Retinal pigment epithelial cell (primary cell): ENCODE data around the gene TBC1D4.

ENCODE experiments used
- DNase-seq: peaks from one replicate; pipeline ENCODE4 v3.0.0-alpha.2; 2010; ENCODE audit warnings: low read depth
- H3K4me3 ChIP-seq: 2 replicates; pipeline ENCODE4 v1.5.1; 2011; ENCODE audit warnings: mild to moderate bottlenecking, low read length, control low read depth, moderate library complexity
- TF ChIP-seq, protein P1 (sequence below): conservative IDR thresholded peaks from 2 replicates; pipeline ENCODE4 v1.5.1; 2011; ENCODE audit warnings: low read depth, low read length, control low read depth, inconsistent platforms

Gene TBC1D4

DNA sequence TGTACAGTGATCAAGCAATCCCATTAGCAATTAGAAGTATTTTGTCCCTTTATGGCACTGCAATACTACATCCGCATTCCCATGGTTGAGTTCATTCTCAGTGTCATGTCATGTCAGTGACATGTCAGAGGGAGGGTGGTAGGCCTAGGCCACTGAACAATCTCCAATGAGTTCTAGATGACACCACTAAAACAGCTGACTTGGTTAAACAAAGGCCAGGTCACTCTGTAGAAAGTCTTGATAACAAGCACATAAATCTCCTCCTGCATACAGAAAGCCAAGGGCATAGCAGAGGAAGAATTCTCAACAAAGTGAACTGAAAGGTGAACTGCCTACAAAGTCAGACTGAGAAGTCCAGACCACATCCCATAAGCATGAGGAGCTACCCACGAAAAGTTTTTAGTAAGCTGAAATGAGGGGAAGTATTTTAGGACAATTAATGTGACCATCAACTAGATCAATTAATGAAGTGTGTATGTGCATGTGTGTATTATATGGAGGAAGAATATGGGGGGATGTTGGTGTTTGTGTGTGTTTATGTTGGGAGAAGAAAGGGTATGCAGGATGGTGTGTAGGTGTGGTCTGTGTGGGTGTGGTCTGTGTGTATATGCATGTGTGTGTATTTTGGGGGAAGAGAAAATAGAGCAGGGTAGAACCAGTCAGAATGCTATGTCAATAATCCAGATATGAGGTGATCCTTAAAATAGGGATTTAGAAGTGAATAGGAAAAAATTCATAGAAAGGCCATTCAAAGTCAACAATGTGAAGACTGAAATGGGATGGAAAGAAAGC lies 67.7 kb downstream of the TBC1D4 start:
- TF ChIP-seq, protein P1, sequence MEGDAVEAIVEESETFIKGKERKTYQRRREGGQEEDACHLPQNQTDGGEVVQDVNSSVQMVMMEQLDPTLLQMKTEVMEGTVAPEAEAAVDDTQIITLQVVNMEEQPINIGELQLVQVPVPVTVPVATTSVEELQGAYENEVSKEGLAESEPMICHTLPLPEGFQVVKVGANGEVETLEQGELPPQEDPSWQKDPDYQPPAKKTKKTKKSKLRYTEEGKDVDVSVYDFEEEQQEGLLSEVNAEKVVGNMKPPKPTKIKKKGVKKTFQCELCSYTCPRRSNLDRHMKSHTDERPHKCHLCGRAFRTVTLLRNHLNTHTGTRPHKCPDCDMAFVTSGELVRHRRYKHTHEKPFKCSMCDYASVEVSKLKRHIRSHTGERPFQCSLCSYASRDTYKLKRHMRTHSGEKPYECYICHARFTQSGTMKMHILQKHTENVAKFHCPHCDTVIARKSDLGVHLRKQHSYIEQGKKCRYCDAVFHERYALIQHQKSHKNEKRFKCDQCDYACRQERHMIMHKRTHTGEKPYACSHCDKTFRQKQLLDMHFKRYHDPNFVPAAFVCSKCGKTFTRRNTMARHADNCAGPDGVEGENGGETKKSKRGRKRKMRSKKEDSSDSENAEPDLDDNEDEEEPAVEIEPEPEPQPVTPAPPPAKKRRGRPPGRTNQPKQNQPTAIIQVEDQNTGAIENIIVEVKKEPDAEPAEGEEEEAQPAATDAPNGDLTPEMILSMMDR = no peak
- DNase-seq = no peak

DNA sequence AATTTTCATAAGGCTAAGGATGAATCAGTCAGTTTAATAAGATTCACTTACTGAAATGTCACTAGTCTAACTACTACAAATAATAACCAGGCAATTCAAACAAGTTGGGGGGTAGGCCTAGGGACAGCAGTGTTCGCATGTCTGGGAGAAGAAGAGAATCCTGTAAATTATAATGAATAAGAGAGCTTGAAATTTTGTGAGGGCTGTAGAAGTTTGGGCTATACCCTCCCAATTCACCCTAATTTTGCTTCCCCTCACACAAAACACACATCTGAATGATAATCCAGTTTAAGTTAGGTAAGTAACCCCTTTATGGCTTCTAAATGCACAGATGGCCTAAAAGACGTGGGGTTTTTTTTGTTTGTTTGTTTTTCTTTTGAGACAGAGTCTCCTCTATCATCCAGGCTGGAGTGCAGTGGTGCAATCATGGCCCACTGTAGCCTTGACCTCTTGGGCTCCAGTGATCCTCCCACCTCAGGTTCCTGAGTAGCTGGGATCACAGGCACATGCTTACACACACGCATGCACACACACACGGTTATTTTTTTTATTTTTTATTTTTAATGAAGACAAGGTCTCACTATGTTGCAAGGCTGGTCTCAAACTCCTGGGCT lies 69.9 kb downstream of the TBC1D4 start:
- no peak for DNase-seq
- H3K4me3 ChIP-seq = no peak overlapping the region
- TF ChIP-seq, protein P1 = no peak

More for the DNA sequence above, 67.7 kb downstream of the TBC1D4 start:
- H3K4me3 ChIP-seq = no peak overlapping the region

DNA sequence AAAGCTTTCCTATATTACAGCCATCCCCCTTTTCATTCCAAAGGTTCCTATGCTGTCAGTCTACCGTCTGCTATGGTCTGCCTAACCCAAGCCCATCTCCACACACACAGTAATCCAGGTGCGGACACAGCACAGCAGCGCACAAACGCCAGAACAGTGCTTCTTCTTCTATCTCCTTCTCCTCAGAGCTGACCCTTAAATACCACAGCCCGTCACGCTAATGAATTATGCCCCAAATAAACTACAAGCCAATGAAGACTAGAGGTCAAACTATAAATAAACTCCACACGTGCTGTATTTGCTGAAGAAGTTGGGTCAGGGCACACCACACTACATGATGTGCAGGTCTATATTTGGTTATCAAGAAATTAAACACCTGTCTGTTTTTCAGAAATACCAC lies 71.8 kb downstream of the TBC1D4 start:
- no peak for DNase-seq
- TF ChIP-seq, protein P1 = no peak
- no peak overlapping the region for H3K4me3 ChIP-seq

DNA sequence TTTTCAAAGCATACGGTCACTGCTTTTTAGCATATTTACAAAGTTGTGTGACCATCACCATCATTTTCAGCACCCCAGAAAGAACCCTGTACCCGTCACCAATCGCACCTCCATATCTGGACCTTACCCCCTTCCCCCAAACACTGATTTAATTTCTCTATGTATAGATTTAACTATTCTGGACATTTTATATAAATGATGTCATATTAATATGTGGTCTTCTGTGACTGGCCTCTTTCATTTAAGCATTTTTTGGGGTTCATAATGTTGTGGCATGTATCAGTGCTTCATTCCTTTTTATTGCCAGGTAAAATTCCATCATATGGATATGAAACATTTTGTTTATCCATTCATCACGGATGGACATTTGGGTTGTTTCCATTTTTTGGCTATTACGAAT lies 74.0 kb downstream of the TBC1D4 start:
- TF ChIP-seq, protein P1 = no peak
- H3K4me3 ChIP-seq = no peak overlapping the region
- DNase-seq = no peak

DNA sequence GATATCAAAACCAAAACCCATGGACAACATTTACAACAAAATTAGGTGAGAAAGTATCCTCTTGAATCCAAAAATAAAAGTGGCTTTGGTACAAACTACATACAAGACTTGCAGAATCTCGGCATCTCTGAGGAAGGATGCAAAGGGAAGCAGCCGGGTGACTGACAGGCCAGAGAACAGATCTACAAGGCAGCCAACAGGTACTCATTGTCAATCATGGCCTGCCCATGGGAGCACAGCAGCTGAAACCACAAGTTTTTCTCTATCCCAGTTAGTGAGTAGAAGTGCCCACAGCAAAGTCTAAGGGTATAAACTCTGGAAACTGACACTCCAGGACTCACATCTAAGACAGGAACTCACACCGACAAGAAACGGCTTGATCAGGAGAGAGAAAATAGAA lies 74.5 kb downstream of the TBC1D4 start:
- no peak overlapping the region for H3K4me3 ChIP-seq
- DNase-seq = no peak
- TF ChIP-seq, protein P1 = no peak

DNA sequence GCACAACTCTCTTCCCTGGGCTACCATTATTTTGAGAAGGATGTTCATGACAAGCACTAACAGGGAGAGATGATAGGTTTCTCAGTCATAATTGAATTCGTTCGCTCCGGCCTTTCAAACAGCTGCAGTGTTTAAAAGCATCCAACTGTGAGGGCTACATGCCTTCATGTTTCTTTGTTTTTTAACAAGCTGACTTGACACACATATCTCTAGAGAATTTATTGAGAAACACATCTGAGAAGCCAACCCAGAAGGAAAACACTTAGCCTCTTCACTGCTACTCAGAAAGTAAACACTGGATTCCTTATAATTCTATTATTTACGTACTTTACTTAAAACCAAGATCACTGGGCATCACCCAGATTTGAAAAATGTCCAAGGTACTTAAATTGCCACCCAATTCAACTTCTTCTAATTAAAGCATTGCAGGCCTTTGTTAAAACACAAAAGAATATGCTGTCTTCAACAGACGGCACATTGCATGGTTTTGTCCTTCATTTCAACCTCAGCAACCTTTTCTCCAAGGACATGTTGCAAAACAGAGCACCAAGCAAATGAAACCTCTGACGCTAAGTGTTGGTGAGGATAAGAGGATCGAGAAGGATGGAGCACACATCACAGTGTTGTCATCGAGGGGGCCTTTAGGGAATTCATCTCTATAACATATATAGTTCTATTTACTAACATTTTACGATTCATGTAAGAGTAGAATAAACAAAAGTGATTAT lies 75.8 kb downstream of the TBC1D4 start:
- H3K4me3 ChIP-seq = no peak overlapping the region
- no peak for DNase-seq
- TF ChIP-seq, protein P1 = no peak
